H9 (cell line): ENCODE measurements around the gene CTNNA3. TPM values are rescaled to one million over a fixed set of nuclear protein-coding genes. Genes with fewer than 3 reads are reported as not detected.

Experiments
- DNase-seq: peaks from one replicate; pipeline ENCODE4 v3.0.0-alpha.2; 2017
- H2AFZ ChIP-seq: one replicate; pipeline ENCODE4 v1.6.1; 2013; ENCODE audit warnings: mild to moderate bottlenecking, low read length, control low read depth, moderate library complexity
- H2AK5ac ChIP-seq: 2 replicates; pipeline ENCODE4 v1.6.1; 2013; ENCODE audit warnings: low read length, control low read depth, mixed read lengths; ENCODE audit not compliant: insufficient read length
- H2BK120ac ChIP-seq: one replicate; pipeline ENCODE4 v1.6.1; 2013; ENCODE audit warnings: low read depth, mild to moderate bottlenecking, low read length, control low read depth, inconsistent platforms; ENCODE audit not compliant: poor library complexity, severe bottlenecking
- H2BK12ac ChIP-seq: 2 replicates; pipeline ENCODE4 v1.6.1; 2013; ENCODE audit warnings: low read length, control low read depth, mixed read lengths, low read depth; ENCODE audit not compliant: insufficient read length
- H2BK15ac ChIP-seq: 2 replicates; pipeline ENCODE4 v1.6.1; 2013; ENCODE audit warnings: low read depth, low read length, control low read depth
- H2BK20ac ChIP-seq: one replicate; pipeline ENCODE4 v1.6.1; 2013; ENCODE audit warnings: low read depth, mild to moderate bottlenecking, low read length, control low read depth, inconsistent platforms; ENCODE audit not compliant: poor library complexity, severe bottlenecking
- H2BK5ac ChIP-seq: 2 replicates; pipeline ENCODE4 v1.6.1; 2013; ENCODE audit warnings: low read length, control low read depth, mixed read lengths; ENCODE audit not compliant: insufficient read length
- H3K14ac ChIP-seq: 2 replicates; pipeline ENCODE4 v1.6.1; 2013; ENCODE audit warnings: low read length, control low read depth; ENCODE audit not compliant: insufficient read depth
- H3K18ac ChIP-seq: 2 replicates; pipeline ENCODE4 v1.6.1; 2013; ENCODE audit warnings: low read depth, mild to moderate bottlenecking, mixed read lengths, low read length, control low read depth; ENCODE audit not compliant: insufficient read length
- H3K23ac ChIP-seq: 2 replicates; pipeline ENCODE4 v1.6.1; 2013; ENCODE audit warnings: low read length, control low read depth, mixed read lengths, low read depth; ENCODE audit not compliant: insufficient read length
- H3K23me2 ChIP-seq: 2 replicates; pipeline ENCODE4 v1.6.1; 2013; ENCODE audit warnings: low read depth, mild to moderate bottlenecking, mixed read lengths, low read length, control low read depth; ENCODE audit not compliant: insufficient read length, poor library complexity, severe bottlenecking
- H3K27ac ChIP-seq: 2 replicates; pipeline ENCODE4 v1.5.1; 2013; ENCODE audit warnings: low read length, control low read depth, mixed read lengths, low read depth; ENCODE audit not compliant: insufficient read length
- H3K27me3 ChIP-seq: 2 replicates; pipeline ENCODE4 v1.6.1; 2013; ENCODE audit warnings: low read length, control low read depth, inconsistent platforms; ENCODE audit not compliant: insufficient read depth
- H3K4ac ChIP-seq: 2 replicates; pipeline ENCODE4 v1.6.1; 2013; ENCODE audit warnings: low read depth, mild to moderate bottlenecking, control low read depth, inconsistent platforms, low read length, moderate library complexity
- H3K4me1 ChIP-seq: 2 replicates; pipeline ENCODE4 v1.6.1; 2013; ENCODE audit warnings: low read length, control low read depth, inconsistent platforms; ENCODE audit not compliant: insufficient read depth
- H3K4me2 ChIP-seq: 2 replicates; pipeline ENCODE4 v1.6.1; 2013; ENCODE audit warnings: low read length, control low read depth, mixed read lengths; ENCODE audit not compliant: insufficient read length, insufficient read depth
- H3K56ac ChIP-seq: 2 replicates; pipeline ENCODE4 v1.6.1; 2013; ENCODE audit warnings: low read depth, mild to moderate bottlenecking, mixed read lengths, low read length, control low read depth; ENCODE audit not compliant: insufficient read length
- H3K79me1 ChIP-seq: 2 replicates; pipeline ENCODE4 v1.6.1; 2013; ENCODE audit warnings: low read depth, mild to moderate bottlenecking, moderate library complexity, low read length, control low read depth, inconsistent platforms; ENCODE audit not compliant: insufficient read depth, poor library complexity, severe bottlenecking
- H3K79me2 ChIP-seq: 2 replicates; pipeline ENCODE4 v1.6.1; 2013; ENCODE audit warnings: low read length, control low read depth, inconsistent platforms; ENCODE audit not compliant: insufficient read depth
- H3K9ac ChIP-seq: 2 replicates; pipeline ENCODE4 v1.6.1; 2013; ENCODE audit warnings: low read length, control low read depth, mixed read lengths; ENCODE audit not compliant: insufficient read length; ENCODE audit errors: extremely low read depth
- H3K9me3 ChIP-seq: one replicate; pipeline ENCODE4 v1.6.1; 2013; ENCODE audit warnings: low read depth, low read length, inconsistent platforms; ENCODE audit not compliant: control insufficient read depth
- H3T11ph ChIP-seq: one replicate; pipeline ENCODE4 v1.6.1; 2013; ENCODE audit warnings: mild to moderate bottlenecking, low read length, control low read depth, inconsistent platforms
- H4K20me1 ChIP-seq: one replicate; pipeline ENCODE4 v1.6.1; 2013; ENCODE audit not compliant: control insufficient read depth, insufficient read length, insufficient read depth
- H4K5ac ChIP-seq: 2 replicates; pipeline ENCODE4 v1.6.1; 2013; ENCODE audit warnings: low read depth, mild to moderate bottlenecking, mixed read lengths, low read length, control low read depth; ENCODE audit not compliant: insufficient read length
- H4K8ac ChIP-seq: replicated peaks from 2 replicates; pipeline ENCODE4 v1.6.1; 2013; ENCODE audit warnings: low read length, control low read depth, mixed read lengths, low read depth; ENCODE audit not compliant: insufficient read length
- H4K91ac ChIP-seq: 2 replicates; pipeline ENCODE4 v1.6.1; 2013; ENCODE audit warnings: low read depth, mild to moderate bottlenecking, moderate library complexity, mixed read lengths, low read length, control low read depth; ENCODE audit not compliant: insufficient read length
- H3K27ac Mint-ChIP-seq, 3 experiments: 2 replicates in 2 of 3; 3 replicates in 1 of 3; pipeline ENCODE4 v1.8.0; 2020 to 2021; ENCODE audit warnings: mixed read lengths in 3 of 3, mild to moderate bottlenecking in 1 of 3, moderate library complexity in 1 of 3
- H3K27me3 Mint-ChIP-seq: 2 replicates; pipeline ENCODE4 v1.8.0; 2021; ENCODE audit warnings: low read depth, mild to moderate bottlenecking, moderate library complexity, mixed read lengths
- H3K36me3 Mint-ChIP-seq, 3 experiments: 2 replicates in 2 of 3; 3 replicates in 1 of 3; pipeline ENCODE4 v1.8.0; 2020 to 2021; ENCODE audit warnings: low read depth in 3 of 3, mixed read lengths in 3 of 3; ENCODE audit not compliant: insufficient read depth in 1 of 3
- H3K4me1 Mint-ChIP-seq, 2 experiments: 2 replicates each; pipeline ENCODE4 v1.8.0; 2020; ENCODE audit warnings: mixed read lengths in 2 of 2
- H3K4me3 Mint-ChIP-seq, 2 experiments: 2 replicates in 1 of 2; 3 replicates in 1 of 2; pipeline ENCODE4 v1.8.0; 2020 to 2021; ENCODE audit warnings: mild to moderate bottlenecking in 2 of 2, mixed read lengths in 2 of 2, moderate library complexity in 1 of 2
- H3K9me3 Mint-ChIP-seq, 2 experiments: 2 replicates in 1 of 2; 3 replicates in 1 of 2; pipeline ENCODE4 v1.8.0; 2020; ENCODE audit warnings: mild to moderate bottlenecking in 2 of 2, mixed read lengths in 2 of 2, moderate library complexity in 1 of 2
- CTCF ChIP-seq: fragments of 200-600 bp; sonication (generic); conservative IDR thresholded peaks from 3 replicates; pipeline ENCODE4 v1.8.0; 2021; ENCODE audit warnings: antibody characterized with exemption, mild to moderate bottlenecking
- WGBS: extraction: QIAGEN DNeasy Blood & Tissue Kit; methylation state at CpG from one replicate; pipeline ENCODE4 v1.1.7; 2013; ENCODE audit warnings: missing lambda C conversion rate, low lambda C conversion rate, mixed read lengths; ENCODE audit not compliant: insufficient read length; ENCODE audit errors: extremely low coverage; 5-methylcytosine and 5-hydroxymethylcytosine counted together
- total RNA-seq: library from RNA; stranded (reverse); gene quantifications from 2 replicates; pipeline ENCODE4 v1.2.1, GENCODE V29; 2021

The CTNNA3 gene
- total RNA-seq, 1 experiment from 2014 or later, result 3.3 TPM

- H2BK12ac ChIP-seq, result no peak overlapping the region
- no peak overlapping the region for H2AFZ ChIP-seq
- H3T11ph ChIP-seq, result no peak overlapping the region
- H2BK20ac ChIP-seq, result no peak overlapping the region
- Mint-ChIP-seq H3K4me1 (no peaks in the 10 kb centered on the region), H3K27ac (no peak overlapping the region), H3K36me3 (no peaks in the 10 kb centered on the region), H3K27me3 (no peaks in the 10 kb centered on the region), H3K4me3 (no peak overlapping the region), H3K9me3 (no peaks in the 10 kb centered on the region)
- H3K9ac ChIP-seq, result no peak overlapping the region
- no CpG with 5 or more reads among the region's 1 CpG for WGBS
- no peak overlapping the region for H4K91ac ChIP-seq
- H2BK120ac ChIP-seq, result no peak overlapping the region
- no peak for TF ChIP-seq CTCF
- no peaks in the 10 kb centered on the region for H3K23me2 ChIP-seq
- no peaks in the 10 kb centered on the region for H3K9me3 ChIP-seq
- H3K23ac ChIP-seq, result no peak overlapping the region
- no peaks in the 10 kb centered on the region for H3K79me1 ChIP-seq
- H4K5ac ChIP-seq, result no peak overlapping the region
- no peak overlapping the region for H2BK5ac ChIP-seq
- no peak overlapping the region for H3K56ac ChIP-seq
- no peaks in the 10 kb centered on the region for H3K79me2 ChIP-seq
- H4K20me1 ChIP-seq, result no peaks in the 10 kb centered on the region
- H3K14ac ChIP-seq, result no peak overlapping the region
- H4K8ac ChIP-seq, result no peak overlapping the region
- DNase-seq, result no peak
- no peak overlapping the region for H3K27ac ChIP-seq
- H3K4me2 ChIP-seq, result no peak overlapping the region
- no peak overlapping the region for H3K18ac ChIP-seq
- no peaks in the 10 kb centered on the region for H3K4me1 ChIP-seq
- no peaks in the 10 kb centered on the region for H3K27me3 ChIP-seq
- H2BK15ac ChIP-seq, result no peak overlapping the region
- H2AK5ac ChIP-seq, result no peak overlapping the region
- H3K4ac ChIP-seq, result no peak overlapping the region
Measured at GRCh38 chr10:66982053-66982420, 714.0 kb downstream of the CTNNA3 start.
